H1 (cell line): ENCODE measurements around the gene NID2. TPM values are rescaled to one million over a fixed set of nuclear protein-coding genes. Genes with fewer than 3 reads are reported as not detected.

ENCODE experiments used
- CTCF ChIA-PET: fragments of 300-600 bp; sonication (Branson Sonifier 250); formaldehyde crosslinking; loops from one replicate; lab custom pipeline; 2021; ENCODE audit not compliant: partially characterized antibody; lab: Charles Lee
- POLR2A ChIA-PET: fragments of 300-600 bp; sonication (Branson Sonifier 250); formaldehyde crosslinking; loops from one replicate; lab custom pipeline; 2021; ENCODE audit warnings: inconsistent platforms; ENCODE audit not compliant: partially characterized antibody; lab: Charles Lee
- DNase-seq, 2 experiments: peaks; one replicate each; pipeline versions ENCODE4 v3.0.0 to v3.0.0-alpha.2; 2010 to 2022; ENCODE audit warnings: low spot score in 2 of 2, low read depth in 1 of 2, mixed read lengths in 1 of 2
- FAIRE-seq: peaks from 2 replicates; lab custom pipeline; 2011; peaks lifted over from hg19 to GRCh38; lab: Jason Lieb, UNC
- H2AFZ ChIP-seq: 2 replicates; pipeline ENCODE4 v1.8.1; 2012; ENCODE audit warnings: low read length, inconsistent platforms
- H2AK5ac ChIP-seq: 2 replicates; pipeline ENCODE4 v1.6.1; 2013; ENCODE audit warnings: low read depth, low read length
- H2BK120ac ChIP-seq: replicated peaks from 2 replicates; pipeline ENCODE3; 2013; ENCODE audit warnings: low read depth, low read length, inconsistent platforms
- H2BK12ac ChIP-seq: 2 replicates; pipeline ENCODE4 v1.6.1; 2013; ENCODE audit warnings: low read depth, low read length
- H2BK15ac ChIP-seq: 2 replicates; pipeline ENCODE4 v1.6.1; 2013; ENCODE audit warnings: low read length
- H2BK20ac ChIP-seq: 2 replicates; pipeline ENCODE4 v1.6.1; 2013; ENCODE audit warnings: low read length
- H2BK5ac ChIP-seq: 2 replicates; pipeline ENCODE4 v1.6.1; 2013; ENCODE audit warnings: low read depth, low read length
- H3K14ac ChIP-seq: 2 replicates; pipeline ENCODE4 v1.6.1; 2013; ENCODE audit warnings: inconsistent platforms; ENCODE audit not compliant: insufficient read length
- H3K18ac ChIP-seq: 2 replicates; pipeline ENCODE4 v1.6.1; 2013; ENCODE audit warnings: low read length; ENCODE audit errors: extremely low read depth
- H3K23ac ChIP-seq: 2 replicates; pipeline ENCODE4 v1.6.1; 2013; ENCODE audit warnings: inconsistent platforms; ENCODE audit not compliant: insufficient read length
- H3K23me2 ChIP-seq: 2 replicates; pipeline ENCODE4 v1.6.1; 2013; ENCODE audit warnings: low read depth, low read length
- H3K27ac ChIP-seq: 2 replicates; pipeline ENCODE4 v1.6.1; 2011; ENCODE audit warnings: low read depth, low read length, inconsistent platforms
- H3K27me3 ChIP-seq, 4 experiments: replicated peaks in 1 of 4; 1 replicate in 1 of 4; 2 replicates in 3 of 4; pipeline versions ENCODE4 v1.6.1 to v1.8.1; 2011 to 2013; ENCODE audit warnings: low read length in 3 of 4, mild to moderate bottlenecking in 3 of 4, inconsistent platforms in 2 of 4, mixed read lengths in 2 of 4, moderate library complexity in 1 of 4; ENCODE audit not compliant: control insufficient read depth in 3 of 4, insufficient read depth in 3 of 4; ENCODE audit errors: extremely low read depth in 1 of 4
- H3K36me3 ChIP-seq, 4 experiments: 2 replicates each; pipeline versions ENCODE4 v1.6.1 to v1.8.1; 2011 to 2013; ENCODE audit warnings: mild to moderate bottlenecking in 4 of 4, low read length in 3 of 4, moderate library complexity in 2 of 4, control low read depth in 1 of 4, inconsistent platforms in 1 of 4; ENCODE audit not compliant: insufficient read depth in 4 of 4, control insufficient read depth in 2 of 4
- H3K4ac ChIP-seq: replicated peaks from 2 replicates; pipeline ENCODE3; 2013; ENCODE audit warnings: low read length, low read depth, mixed read lengths, inconsistent platforms; ENCODE audit not compliant: insufficient read length
- H3K4me1 ChIP-seq, 4 experiments: replicated peaks in 1 of 4; 1 replicate in 1 of 4; 2 replicates in 3 of 4; pipeline versions ENCODE4 v1.6.1 to v1.8.1; 2011 to 2013; ENCODE audit warnings: low read length in 3 of 4, inconsistent platforms in 2 of 4, mixed read lengths in 1 of 4; ENCODE audit not compliant: insufficient read depth in 4 of 4, control insufficient read depth in 3 of 4
- H3K4me2 ChIP-seq, 2 experiments: 2 replicates each; pipeline versions ENCODE4 v1.6.1 to v1.8.1; 2011 to 2013; ENCODE audit warnings: low read depth in 2 of 2, low read length in 2 of 2, control low read depth in 1 of 2, inconsistent platforms in 1 of 2, mild to moderate bottlenecking in 1 of 2; ENCODE audit not compliant: insufficient read depth in 1 of 2
- H3K4me3 ChIP-seq, 4 experiments: fragments of 200-600, 300-600 bp in 1 of 4; sonication (generic), shearing (Covaris generic), sonication (Bioruptor Twin) in 1 of 4; 2 replicates each; pipeline versions ENCODE4 v1.5.1 to v1.8.1; 2011 to 2016; ENCODE audit warnings: low read length in 4 of 4, low read depth in 3 of 4, control low read depth in 2 of 4, inconsistent platforms in 2 of 4, mild to moderate bottlenecking in 2 of 4, mixed read lengths in 1 of 4, moderate library complexity in 1 of 4; ENCODE audit not compliant: insufficient read depth in 2 of 4; ENCODE audit errors: extremely low read depth in 1 of 4
- H3K56ac ChIP-seq: replicated peaks from 2 replicates; pipeline ENCODE3; 2013; ENCODE audit warnings: low read depth, mild to moderate bottlenecking, mixed read lengths, low read length, inconsistent platforms; ENCODE audit not compliant: insufficient read length
- H3K79me1 ChIP-seq: 2 replicates; pipeline ENCODE4 v1.6.1; 2013; ENCODE audit warnings: low read depth, low read length, control low read depth
- H3K79me2 ChIP-seq, 2 experiments: 2 replicates each; pipeline versions ENCODE4 v1.6.1 to v1.8.1; 2012 to 2013; ENCODE audit warnings: low read length in 2 of 2, mild to moderate bottlenecking in 2 of 2, inconsistent platforms in 1 of 2; ENCODE audit not compliant: insufficient read depth in 2 of 2, control insufficient read depth in 1 of 2
- H3K9ac ChIP-seq, 4 experiments: replicated peaks in 1 of 4; 1 replicate in 1 of 4; 2 replicates in 3 of 4; pipeline versions ENCODE4 v1.6.1 to v1.8.1; 2011 to 2013; ENCODE audit warnings: low read depth in 3 of 4, low read length in 3 of 4, control low read depth in 2 of 4, mild to moderate bottlenecking in 2 of 4, moderate library complexity in 2 of 4, inconsistent platforms in 1 of 4; ENCODE audit errors: extremely low read depth in 1 of 4
- H3K9me3 ChIP-seq, 2 experiments: 2 replicates each; pipeline versions ENCODE4 v1.6.1 to v1.8.1; 2012 to 2013; ENCODE audit warnings: mild to moderate bottlenecking in 2 of 2, moderate library complexity in 2 of 2, control low read depth in 1 of 2, inconsistent platforms in 1 of 2, low read depth in 1 of 2, low read length in 1 of 2, mixed read lengths in 1 of 2; ENCODE audit not compliant: insufficient read depth in 2 of 2
- H4K20me1 ChIP-seq, 2 experiments: replicated peaks in 1 of 2; 2 replicates each; pipeline versions ENCODE3 to v1.8.1; 2011 to 2013; ENCODE audit warnings: inconsistent platforms in 2 of 2, low read length in 2 of 2, mild to moderate bottlenecking in 1 of 2; ENCODE audit not compliant: insufficient read depth in 2 of 2, control insufficient read depth in 1 of 2
- H4K5ac ChIP-seq: 2 replicates; pipeline ENCODE4 v1.6.1; 2013; ENCODE audit warnings: low read length, low read depth, mixed read lengths, inconsistent platforms; ENCODE audit not compliant: insufficient read length
- H4K8ac ChIP-seq: 2 replicates; pipeline ENCODE4 v1.8.0; 2013; ENCODE audit warnings: mild to moderate bottlenecking, moderate library complexity, low read length, inconsistent platforms; ENCODE audit not compliant: insufficient read depth; ENCODE audit errors: extremely low read depth
- H4K91ac ChIP-seq: replicated peaks from 2 replicates; pipeline ENCODE3; 2013; ENCODE audit warnings: low read length, mixed read lengths, inconsistent platforms; ENCODE audit not compliant: insufficient read length
- RNF2 ChIP-seq: fragments of 200-900, 300-1000 bp; sonication (generic); IDR thresholded peaks from 2 replicates; pipeline ENCODE4 v1.7.1; 2016; ENCODE audit warnings: borderline replicate concordance, low read depth, mild to moderate bottlenecking, antibody characterized with exemption, low read length; ENCODE audit not compliant: poor library complexity, severe bottlenecking; ENCODE audit errors: missing control alignments
- WGBS, 2 experiments: shearing (Covaris generic) in 1 of 2; methylation state at CpG; one replicate each; pipeline versions ENCODE4 v1.1.6 to v1.1.7; 2013 to 2015; ENCODE audit warnings: low lambda C conversion rate in 2 of 2, mixed read lengths in 2 of 2, inconsistent platforms in 1 of 2, low coverage in 1 of 2, missing lambda C conversion rate in 1 of 2; ENCODE audit not compliant: insufficient replicate concordance in 2 of 2, insufficient coverage in 1 of 2, insufficient read length in 1 of 2; ENCODE audit errors: extremely low coverage in 1 of 2, missing lambda C conversion rate in 1 of 2; 5-methylcytosine and 5-hydroxymethylcytosine counted together
- polyA plus RNA-seq, 7 experiments: library from polyadenylated mRNA; depleted of rRNA in 3 of 7; stranded (reverse) in 5 of 7; unstranded in 2 of 7; fragments of >200 nt in 5 of 7; fragments of 200-250 nt in 2 of 7; gene quantifications; 1 replicate in 5 of 7; 2 replicates in 1 of 7; 4 replicates in 1 of 7; pipeline versions ENCODE4 v1.2.1 to v1.2.3, GENCODE V29; 2011 to 2013; ENCODE audit warnings: missing spikeins in 2 of 7, mixed read lengths in 2 of 7
- total RNA-seq: library from RNA; stranded (reverse); fragmentation: NEBNext Ultra II Directional; extraction: Animal tissue kit (Norgen Biotek cat#: 25700); gene quantifications from 2 replicates; pipeline ENCODE4 v1.2.1, GENCODE V29; 2021
- TF ChIP-seq, protein P1 (sequence below): IDR thresholded peaks from 2 replicates; pipeline ENCODE4 v1.6.1; 2012; ENCODE audit warnings: inconsistent platforms

NID2 gene
- total and polyA plus RNA-seq, 2 of the 8 experiments (the other 6 are each of a cell fraction or from before 2014, with no cell fraction given): 6.1 to 12.6 TPM

DNA sequence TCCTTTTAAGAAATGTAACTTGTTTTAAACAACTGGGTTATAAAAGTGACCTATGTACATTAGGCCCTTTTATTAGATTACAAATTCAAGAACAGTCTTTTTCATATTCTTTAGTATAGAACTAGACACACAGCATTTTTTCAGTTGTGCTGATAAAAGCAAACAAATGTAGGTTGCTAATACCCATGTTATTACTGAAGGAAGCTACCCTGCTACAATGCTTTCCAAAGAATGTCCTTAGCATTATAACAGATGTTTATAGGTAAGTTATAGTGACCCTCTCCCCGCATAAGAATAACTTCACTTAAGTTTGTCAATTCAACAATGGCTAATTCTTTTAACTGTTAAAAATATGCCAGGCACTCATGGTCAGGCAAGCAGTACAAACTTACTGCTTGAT lies 61.6 kb downstream of the NID2 start:
- ChIA-PET POLR2A (interaction anchor here (1.0 kb wide), 1 partner anchor 12 kb away, joined by 3 read pairs; no protein-coding TSS in a partner anchor), CTCF (interaction anchor here (0.8 to 4.3 kb wide), 6 partner anchors 8 to 128 kb away, joined by 3 to 27 read pairs (median 5); no protein-coding TSS in a partner anchor)
- no peaks in the 10 kb centered on the region for H3K27me3 ChIP-seq
- H2BK15ac ChIP-seq: no peak overlapping the region
- H3K14ac ChIP-seq: no peak overlapping the region
- no peak overlapping the region for H2BK12ac ChIP-seq
- peaks cover 0 to 2% (median 1%) of the 10 kb centered on the region in 4 experiments; a peak in 3 of 7 replicates for H3K4me1 ChIP-seq
- peak overlapping the region in 1 of 4 experiments; percentile 20; a peak in 1 of 8 replicates for H3K4me3 ChIP-seq
- H3K4me2 ChIP-seq: no peak overlapping the region; a peak in 1 of 4 replicates
- peaks cover 3 to 11% of the 10 kb centered on the region in 2 experiments for H4K20me1 ChIP-seq
- no peak overlapping the region for H3K4ac ChIP-seq
- no peak overlapping the region for H3K27ac ChIP-seq
- no peaks in the 10 kb centered on the region for H3K23me2 ChIP-seq
- no peak overlapping the region for H4K5ac ChIP-seq
- H2BK5ac ChIP-seq: no peak overlapping the region
- H3K56ac ChIP-seq: no peak overlapping the region
- H3K79me2 ChIP-seq: no peaks in the 10 kb centered on the region
- H2BK20ac ChIP-seq: no peak overlapping the region
- H2BK120ac ChIP-seq: no peak overlapping the region
- no peak overlapping the region for H4K91ac ChIP-seq
- 92% methylated on average over 1 of the region's 1 CpG; no CpG with 5 or more reads in 1 of the 2 experiments for WGBS, 2 experiments
- no peak overlapping the region for H2AFZ ChIP-seq
- peaks cover under 1% of the 10 kb centered on the region for H3K79me1 ChIP-seq
- FAIRE-seq (no peak), DNase-seq (no peak)
- H4K8ac ChIP-seq: no peak overlapping the region
- H3K9me3 ChIP-seq: no peaks in the 10 kb centered on the region
- H3K18ac ChIP-seq: no peak overlapping the region
- H3K9ac ChIP-seq: peak overlapping the region in 1 of 4 experiments; percentile 34; a peak in 1 of 7 replicates
- H2AK5ac ChIP-seq: no peak overlapping the region
- H3K36me3 ChIP-seq: peaks cover 27 to 97% (median 64%) of the 10 kb centered on the region in 4 experiments
- no peak overlapping the region for H3K23ac ChIP-seq
- no peak for TF ChIP-seq RNF2
- TF ChIP-seq, protein P1, sequence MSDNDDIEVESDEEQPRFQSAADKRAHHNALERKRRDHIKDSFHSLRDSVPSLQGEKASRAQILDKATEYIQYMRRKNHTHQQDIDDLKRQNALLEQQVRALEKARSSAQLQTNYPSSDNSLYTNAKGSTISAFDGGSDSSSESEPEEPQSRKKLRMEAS: no peak
